ENCODE data around the gene SVEP1. TPM values are rescaled to one million over a fixed set of nuclear protein-coding genes. Genes with fewer than 3 reads are reported as not detected.

The SVEP1 gene
- total and polyA plus RNA-seq, 8 donors = 0.43 to 64.4 (median 8.4) TPM

DNA sequence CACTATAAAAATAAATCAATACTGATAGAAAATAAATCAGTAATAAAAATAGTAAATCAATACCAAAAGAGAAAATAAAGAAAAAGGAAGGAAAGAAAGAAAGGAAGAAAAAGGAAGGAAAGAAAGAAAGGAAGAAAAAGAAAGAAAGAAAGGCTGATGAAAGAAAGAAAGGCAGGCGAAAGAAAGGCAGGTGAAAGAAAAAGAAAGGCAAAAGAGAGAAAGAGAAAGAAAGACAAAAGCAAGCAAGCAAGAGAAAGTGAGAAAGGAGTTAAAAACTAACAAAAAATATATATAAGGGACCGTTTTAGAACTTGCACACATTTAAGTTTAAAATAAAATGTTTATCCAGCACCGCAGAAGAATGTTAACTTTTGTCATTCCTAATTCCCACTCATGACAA lies 116.0 kb downstream of the SVEP1 start:
- Histone ChIP-seq H3K36me3 (no peaks in the 10 kb centered on the region), H3K27me3 (no peaks in the 10 kb centered on the region), H3K4me3 (no peak overlapping the region), H3K27ac (no peak overlapping the region), H3K9me3 (no peaks in the 10 kb centered on the region), H3K4me1 (no peaks in the 10 kb centered on the region)
- DNase-seq = no peak
- TF ChIP-seq, protein P1, sequence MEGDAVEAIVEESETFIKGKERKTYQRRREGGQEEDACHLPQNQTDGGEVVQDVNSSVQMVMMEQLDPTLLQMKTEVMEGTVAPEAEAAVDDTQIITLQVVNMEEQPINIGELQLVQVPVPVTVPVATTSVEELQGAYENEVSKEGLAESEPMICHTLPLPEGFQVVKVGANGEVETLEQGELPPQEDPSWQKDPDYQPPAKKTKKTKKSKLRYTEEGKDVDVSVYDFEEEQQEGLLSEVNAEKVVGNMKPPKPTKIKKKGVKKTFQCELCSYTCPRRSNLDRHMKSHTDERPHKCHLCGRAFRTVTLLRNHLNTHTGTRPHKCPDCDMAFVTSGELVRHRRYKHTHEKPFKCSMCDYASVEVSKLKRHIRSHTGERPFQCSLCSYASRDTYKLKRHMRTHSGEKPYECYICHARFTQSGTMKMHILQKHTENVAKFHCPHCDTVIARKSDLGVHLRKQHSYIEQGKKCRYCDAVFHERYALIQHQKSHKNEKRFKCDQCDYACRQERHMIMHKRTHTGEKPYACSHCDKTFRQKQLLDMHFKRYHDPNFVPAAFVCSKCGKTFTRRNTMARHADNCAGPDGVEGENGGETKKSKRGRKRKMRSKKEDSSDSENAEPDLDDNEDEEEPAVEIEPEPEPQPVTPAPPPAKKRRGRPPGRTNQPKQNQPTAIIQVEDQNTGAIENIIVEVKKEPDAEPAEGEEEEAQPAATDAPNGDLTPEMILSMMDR (IDR thresholded peaks at IDR 0.05) = no peak
- no peak for TF ChIP-seq POLR2A (IDR thresholded peaks at IDR 0.05)
- TF ChIP-seq EP300 (IDR thresholded peaks at IDR 0.05) = no peak
- no peak for TF ChIP-seq POLR2AphosphoS5 (IDR thresholded peaks at IDR 0.05)
- intact Hi-C loops (cut with DNase I; ENCODE audit: low total_unique reads) = no loop called here
- 54 to 77% (median 68%) methylated on average over 3 of the region's 3 CpGs for WGBS, 5 donors

DNA sequence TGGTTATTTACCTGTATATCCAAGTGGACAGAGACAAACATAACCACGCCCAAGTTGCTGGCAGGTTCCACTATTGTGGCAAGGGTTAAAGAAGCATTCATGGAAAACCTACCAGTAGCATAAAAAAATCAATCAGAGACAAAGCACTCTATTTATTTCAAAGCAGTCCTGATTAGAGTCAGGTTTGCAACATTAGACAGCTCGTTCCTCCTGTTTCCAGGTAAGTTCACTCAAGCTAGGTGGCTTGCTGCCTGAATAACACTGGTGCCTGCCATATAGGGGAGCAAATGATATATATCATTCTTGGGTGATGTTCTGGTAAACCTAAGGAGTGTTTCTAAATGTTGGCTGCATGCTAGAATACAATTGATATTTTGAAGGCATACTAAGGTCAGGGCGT lies 122.3 kb downstream of the SVEP1 start:
- H3K36me3 ChIP-seq = no peaks in the 10 kb centered on the region
- 42 to 68% (median 49%) methylated on average over 3 of the region's 3 CpGs for WGBS, 5 donors
- no peak overlapping the region for H3K4me3 ChIP-seq
- DNase-seq = no peak
- H3K27me3 ChIP-seq = no peaks in the 10 kb centered on the region
- intact Hi-C loops (cut with DNase I; ENCODE audit: low total_unique reads) = no loop called here
- no peak overlapping the region for H3K27ac ChIP-seq
- H3K9me3 ChIP-seq = no peaks in the 10 kb centered on the region
- TF ChIP-seq EP300 (IDR thresholded peaks at IDR 0.05) (no peak), POLR2A (IDR thresholded peaks at IDR 0.05) (no peak), POLR2AphosphoS5 (IDR thresholded peaks at IDR 0.05) (no peak)
- TF ChIP-seq, protein P1 (IDR thresholded peaks at IDR 0.05) = no peak
- H3K4me1 ChIP-seq = no peaks in the 10 kb centered on the region

DNA sequence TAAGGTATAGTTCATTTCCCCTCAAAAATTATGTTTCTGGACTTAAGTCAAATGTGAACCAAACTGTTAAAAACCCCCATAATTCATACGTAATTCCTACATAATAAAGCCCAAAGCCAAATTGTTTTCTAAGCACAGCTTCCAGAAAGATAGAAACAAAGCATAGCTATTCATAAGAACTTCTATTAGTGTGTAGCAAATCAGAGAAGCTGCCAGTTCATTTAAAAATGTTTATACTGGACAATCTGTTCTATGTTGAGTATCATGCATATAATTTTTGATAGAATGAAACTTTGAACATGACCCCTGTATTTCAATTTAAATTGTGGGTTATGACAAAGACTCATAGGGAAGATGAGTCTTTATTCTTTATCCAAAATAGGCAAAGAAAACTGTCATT lies 122.9 kb downstream of the SVEP1 start:
- intact Hi-C loops (cut with DNase I; ENCODE audit: low total_unique reads) = no loop called here
- Histone ChIP-seq H3K27me3 (no peaks in the 10 kb centered on the region), H3K36me3 (no peaks in the 10 kb centered on the region), H3K27ac (no peak overlapping the region), H3K4me3 (no peak overlapping the region), H3K4me1 (no peaks in the 10 kb centered on the region), H3K9me3 (no peaks in the 10 kb centered on the region)
- DNase-seq = no peak
- TF ChIP-seq EP300 (IDR thresholded peaks at IDR 0.05) (no peak), POLR2AphosphoS5 (IDR thresholded peaks at IDR 0.05) (no peak), POLR2A (IDR thresholded peaks at IDR 0.05) (no peak)
- WGBS, 5 donors = 0 to 33% (median 2%) methylated on average over 1 of the region's 1 CpG

DNA sequence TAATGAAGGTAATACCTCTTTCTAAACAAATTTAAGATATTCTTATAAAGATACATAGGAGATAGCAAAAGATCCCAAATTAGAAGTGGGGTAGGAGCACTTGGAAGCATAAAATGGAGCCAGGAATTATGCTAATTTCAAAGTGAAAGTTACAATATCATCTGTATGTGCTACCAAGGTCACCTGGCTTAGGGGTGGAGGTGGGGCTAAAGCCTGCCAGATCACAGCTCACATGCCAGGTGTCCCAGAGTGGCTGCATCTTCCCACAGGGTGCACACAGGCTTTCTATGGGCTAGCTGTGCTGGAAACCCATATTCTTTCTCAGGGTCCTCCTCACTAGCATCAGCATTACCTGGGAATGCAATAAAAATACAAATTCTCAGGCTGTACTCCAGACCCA lies 123.7 kb downstream of the SVEP1 start:
- Histone ChIP-seq H3K27me3 (no peaks in the 10 kb centered on the region), H3K27ac (no peak overlapping the region), H3K4me3 (no peak overlapping the region), H3K4me1 (no peaks in the 10 kb centered on the region), H3K36me3 (no peaks in the 10 kb centered on the region), H3K9me3 (no peaks in the 10 kb centered on the region)
- peak in 1 of 2 donors; percentile 9 for DNase-seq
- intact Hi-C loops (cut with DNase I; ENCODE audit: low total_unique reads) = no loop called here
- TF ChIP-seq POLR2AphosphoS5 (IDR thresholded peaks at IDR 0.05) (no peak), POLR2A (IDR thresholded peaks at IDR 0.05) (no peak), EP300 (IDR thresholded peaks at IDR 0.05) (no peak)
- TF ChIP-seq, protein P1 (IDR thresholded peaks at IDR 0.05) = no peak

DNA sequence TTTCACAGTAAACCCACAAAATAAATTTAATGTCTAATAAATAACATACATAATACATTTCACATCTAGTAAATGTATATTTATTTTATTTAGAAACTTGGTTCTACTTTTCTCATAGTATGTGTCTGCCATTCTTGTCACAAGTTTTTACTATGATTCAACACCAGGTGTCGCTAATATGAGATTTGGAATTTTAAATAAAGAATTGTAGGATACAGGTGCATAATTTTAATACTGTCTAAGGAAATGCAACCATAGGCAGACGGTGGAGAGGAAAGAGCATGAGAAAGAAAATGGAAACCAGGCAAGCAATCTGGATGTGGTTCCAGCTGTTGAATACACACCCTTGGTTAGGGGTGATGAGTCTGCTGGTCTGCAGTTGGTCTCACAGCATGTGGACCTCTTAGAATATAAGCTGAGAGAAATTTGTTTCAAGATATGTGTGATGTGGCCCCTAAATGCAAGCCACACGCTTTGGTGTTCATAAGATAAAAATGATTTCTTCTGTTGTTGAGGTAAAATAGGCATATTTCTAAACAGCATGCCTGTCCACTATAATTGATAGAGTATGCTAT lies 127.2 kb downstream of the SVEP1 start:
- no peak for TF ChIP-seq POLR2A (IDR thresholded peaks at IDR 0.05)
- TF ChIP-seq, protein P1 (IDR thresholded peaks at IDR 0.05) = peak in 4 of 7 experiments; percentile 10 to 38 (median 28)
- WGBS, 5 donors = 20 to 33% (median 26%) methylated on average over 3 of the region's 3 CpGs
- intact Hi-C loops (cut with DNase I; ENCODE audit: low total_unique reads) = no loop called here
- Histone ChIP-seq H3K36me3 (peaks cover 0 to 5% (median 0%) of the 10 kb centered on the region in 4 donors), H3K4me1 (no peaks in the 10 kb centered on the region), H3K27ac (no peak overlapping the region), H3K9me3 (no peaks in the 10 kb centered on the region), H3K27me3 (no peaks in the 10 kb centered on the region), H3K4me3 (no peak overlapping the region)
- peak in 1 of 2 donors; percentile 18 for DNase-seq
